HG02678 (cell line): ENCODE data around the gene DENND2C.

Source experiments
- ATAC-seq: cut with Tn5 transposase; IDR thresholded peaks from one replicate; pipeline ENCODE4 v1.9.1; 2021; ENCODE audit warnings: mild to moderate bottlenecking, moderate library complexity; ENCODE audit not compliant: unreplicated experiment

The DENND2C gene

DNA sequence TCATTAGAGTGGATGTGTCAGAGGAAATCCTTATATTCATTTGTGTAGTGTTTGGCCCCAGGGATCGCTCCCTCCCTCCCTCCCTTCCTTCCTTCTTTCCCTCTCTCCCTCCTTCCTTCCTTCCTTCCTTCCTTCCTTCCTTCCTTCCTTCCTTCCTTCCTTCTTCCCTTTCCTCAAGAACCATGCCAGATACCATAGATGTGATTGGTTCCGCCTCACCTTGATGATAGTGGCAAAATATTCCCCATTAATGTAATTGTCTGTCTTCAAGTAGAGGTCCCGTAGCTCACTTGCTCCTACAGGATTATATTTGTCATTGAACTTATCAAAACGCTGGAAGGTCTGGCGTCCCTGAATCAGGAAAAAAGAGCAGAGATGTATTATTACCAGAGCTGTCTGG, 7.8 kb upstream of the DENND2C start:
- ATAC-seq, result no peak

DNA sequence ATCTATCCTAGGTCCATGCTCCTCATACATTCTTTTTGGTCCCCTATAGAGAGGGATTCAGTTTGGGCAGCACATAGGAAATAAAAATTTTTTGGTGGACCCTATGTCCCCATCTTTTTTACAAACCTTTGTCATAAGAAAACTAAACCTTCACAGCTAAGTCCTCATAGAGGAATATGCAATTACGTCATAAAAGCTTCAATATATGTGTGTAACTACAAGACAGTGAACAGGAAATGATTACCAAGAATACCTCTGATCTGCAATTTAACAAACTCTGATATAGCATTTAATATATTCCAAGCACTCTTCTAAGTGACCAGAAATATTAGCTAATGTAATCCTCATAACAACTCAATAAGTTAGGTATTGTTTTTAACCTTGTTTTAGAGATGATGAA, 6.3 kb upstream of the DENND2C start:
- no peak for ATAC-seq

DNA sequence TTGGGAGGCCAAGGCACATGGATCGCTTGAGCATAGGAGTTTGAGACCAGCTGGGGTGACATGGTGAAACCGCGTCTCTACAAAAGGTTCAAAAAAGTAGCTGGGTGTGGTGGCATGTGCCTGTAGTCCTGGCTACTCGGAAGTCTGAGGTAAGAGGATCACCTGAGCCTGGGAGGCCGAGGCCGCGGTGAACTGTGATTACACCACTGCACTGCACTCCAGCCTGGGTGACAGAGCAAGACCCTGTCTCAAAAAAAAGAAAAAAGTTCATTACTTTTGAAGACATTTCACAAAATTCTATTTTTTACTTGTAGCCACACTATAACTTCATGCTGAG, 2.1 kb upstream of the DENND2C start:
- no peak for ATAC-seq

DNA sequence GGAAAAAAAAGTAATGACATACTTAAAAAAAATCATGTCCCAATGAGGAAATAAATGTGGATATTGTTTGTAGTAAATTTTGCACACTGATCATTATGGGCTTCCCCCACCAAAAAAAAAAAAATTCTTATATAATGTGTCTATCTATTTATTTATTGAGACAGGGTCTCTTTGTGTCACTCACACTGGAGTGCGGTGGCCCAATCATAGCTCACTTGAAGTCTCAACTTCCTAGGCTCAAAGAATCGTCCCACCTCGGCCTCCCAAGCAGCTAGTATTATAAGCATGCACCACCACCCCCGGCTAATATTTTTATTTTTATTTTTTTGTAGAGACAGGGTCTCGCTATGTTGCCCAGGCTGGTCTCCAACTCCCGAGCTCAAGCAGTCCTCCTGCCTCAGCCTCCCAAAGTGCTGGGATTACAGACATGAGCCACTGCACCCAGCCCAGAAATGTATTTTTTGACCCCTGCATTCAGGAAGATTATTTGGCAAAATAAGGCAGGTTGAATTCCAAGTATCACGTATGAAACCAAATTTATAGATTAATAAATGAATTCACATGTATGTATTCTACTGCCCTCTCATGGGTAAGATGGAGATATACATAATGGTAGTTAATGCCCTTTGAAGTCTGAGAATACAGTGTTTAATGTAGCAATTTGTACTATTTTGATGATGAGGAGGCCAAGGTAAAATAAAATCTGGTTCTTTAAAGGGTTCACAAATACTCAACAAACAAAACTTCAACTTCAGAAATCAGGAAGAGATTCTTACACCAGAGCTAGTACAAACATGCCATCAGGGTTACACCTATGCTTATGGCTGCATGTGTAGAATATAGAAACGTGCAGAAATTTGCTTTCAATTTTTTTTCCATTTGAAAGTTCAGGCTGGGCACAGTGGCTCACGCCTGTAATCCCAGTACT, 1.4 kb upstream of the DENND2C start:
- ATAC-seq, result no peak

DNA sequence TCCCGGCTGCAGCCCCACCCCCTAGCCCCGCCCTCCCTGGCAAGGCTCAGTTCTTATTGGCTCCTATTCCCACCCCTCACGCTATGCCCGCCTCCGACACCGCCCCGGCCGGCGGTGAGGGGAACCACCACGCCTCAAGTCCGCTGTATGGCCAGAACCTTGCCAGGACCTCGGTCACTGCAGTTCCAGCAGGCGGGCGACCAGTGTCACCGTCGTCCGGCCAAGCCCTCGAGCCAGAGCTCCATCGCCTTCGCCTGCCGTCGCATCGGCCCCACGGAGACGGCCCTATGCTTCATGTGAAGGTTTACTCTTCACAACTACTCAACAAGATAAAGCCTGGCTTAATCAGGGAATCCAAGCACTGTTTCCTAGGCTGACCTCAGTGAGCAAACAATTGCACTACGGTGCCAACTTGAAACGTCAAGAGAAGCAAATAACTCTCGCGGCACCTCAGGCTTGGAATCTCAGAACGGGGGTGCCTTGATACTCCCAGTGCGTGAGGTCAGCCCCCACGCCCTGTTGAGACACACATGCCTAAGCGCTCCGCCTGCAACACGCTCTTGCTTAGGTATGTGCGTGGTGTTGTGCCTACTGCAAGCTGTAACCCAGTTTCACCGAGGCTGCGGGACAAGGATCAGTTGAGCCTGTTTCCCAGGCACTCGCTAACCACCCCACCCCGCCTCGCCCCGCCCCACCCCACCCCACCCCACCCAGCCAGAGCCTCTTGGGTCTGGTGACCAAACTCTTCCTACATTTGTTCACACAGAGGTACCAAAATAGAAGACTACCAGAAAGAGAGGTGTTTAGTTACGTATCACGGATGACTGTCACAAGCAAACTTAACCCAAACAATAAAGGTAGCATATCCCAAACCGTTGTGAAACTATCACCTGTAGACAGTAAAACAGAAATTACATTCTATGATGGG, 498 bp upstream of the DENND2C start:
- ATAC-seq, result peak; percentile 99

DNA sequence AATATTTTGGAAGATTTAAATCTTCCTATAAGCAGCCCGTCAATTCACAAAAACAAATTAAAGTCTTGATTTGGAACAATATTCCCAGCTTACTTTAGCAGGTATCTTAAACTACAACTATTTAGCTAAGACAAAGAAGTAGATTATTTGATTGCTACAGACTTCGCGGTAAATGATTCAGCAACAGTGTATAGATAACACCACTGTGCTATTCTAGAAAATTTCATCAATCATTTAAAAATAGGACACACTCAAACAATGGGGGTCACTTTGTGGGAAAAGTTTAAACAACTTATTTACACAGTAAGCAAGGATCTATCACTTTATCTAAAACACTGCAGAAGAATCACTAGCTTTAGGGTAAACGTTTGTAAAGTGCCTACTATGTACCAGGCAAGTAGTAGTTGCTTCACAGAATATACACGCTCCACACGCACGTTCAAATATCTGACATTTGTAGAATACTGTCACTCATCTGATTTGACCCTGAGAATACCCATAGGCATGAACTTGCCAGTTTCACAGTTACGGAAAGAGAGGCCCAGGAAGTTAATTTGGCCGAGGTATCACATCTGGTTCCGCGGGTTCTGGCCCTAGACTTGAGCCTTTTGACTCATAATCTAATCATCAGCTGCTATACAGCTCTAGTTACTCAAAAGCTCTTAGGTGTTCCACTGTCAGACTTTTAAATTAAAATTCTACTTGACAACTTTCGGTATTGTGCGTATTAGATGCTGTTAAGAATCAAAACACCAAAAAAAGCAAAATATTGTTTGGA, 876 bp downstream of the DENND2C start:
- ATAC-seq, result no peak

DNA sequence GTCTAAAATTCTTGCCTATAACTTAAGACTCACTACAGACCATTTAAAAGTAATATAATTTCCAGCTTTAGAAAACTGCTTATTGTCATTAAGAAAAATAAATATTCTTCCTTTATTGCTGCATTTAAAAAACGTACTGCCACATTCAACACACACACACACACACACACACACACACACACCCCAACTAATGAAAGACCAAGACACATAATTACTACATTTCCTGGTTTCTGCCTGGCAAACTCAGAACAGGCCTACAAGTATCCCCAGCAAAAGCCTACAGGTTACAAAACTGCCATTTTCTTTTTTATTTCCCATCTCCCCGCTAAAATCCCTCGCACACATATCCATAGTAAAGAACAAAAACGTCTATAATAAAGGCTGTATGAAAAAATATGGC, 1.5 kb downstream of the DENND2C start:
- ATAC-seq, result no peak

DNA sequence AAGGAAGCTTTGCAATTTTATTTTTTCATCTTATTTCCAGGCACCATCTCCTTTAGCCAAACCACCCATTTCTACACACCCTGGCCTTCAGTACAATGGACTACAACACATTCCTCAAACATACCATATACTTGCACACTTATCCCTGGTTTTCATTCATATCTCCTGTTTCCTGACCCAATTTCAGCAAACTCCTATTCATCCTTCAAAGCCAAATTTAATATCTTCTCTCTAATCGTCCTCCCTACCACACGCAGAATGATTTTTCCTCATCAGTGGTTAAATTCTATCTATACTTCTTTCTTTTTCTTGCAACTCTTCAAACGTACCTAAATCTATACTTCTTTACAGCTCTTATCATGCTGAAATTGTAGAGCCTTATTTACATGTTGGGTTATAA, 2.9 kb downstream of the DENND2C start:
- no peak for ATAC-seq

DNA sequence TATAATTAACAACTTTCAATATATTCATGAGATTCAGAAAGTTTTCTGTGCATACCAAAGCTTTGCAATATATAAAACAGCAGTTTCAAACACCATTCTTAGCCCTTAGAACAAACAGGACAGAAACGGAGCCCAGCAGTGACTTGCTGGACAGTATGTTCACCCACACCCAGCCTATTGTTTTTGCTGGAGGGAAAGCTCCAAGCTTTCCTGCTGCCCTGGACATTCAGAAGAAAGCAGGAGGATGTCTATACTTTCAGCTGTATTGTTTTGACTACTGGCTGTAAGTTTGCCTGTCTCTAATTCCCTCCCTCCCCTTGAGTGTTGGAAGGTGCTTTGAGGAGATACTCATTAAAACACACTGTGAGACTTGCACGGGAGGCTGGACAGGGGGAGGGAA, 9.6 kb downstream of the DENND2C start:
- no peak for ATAC-seq

DNA sequence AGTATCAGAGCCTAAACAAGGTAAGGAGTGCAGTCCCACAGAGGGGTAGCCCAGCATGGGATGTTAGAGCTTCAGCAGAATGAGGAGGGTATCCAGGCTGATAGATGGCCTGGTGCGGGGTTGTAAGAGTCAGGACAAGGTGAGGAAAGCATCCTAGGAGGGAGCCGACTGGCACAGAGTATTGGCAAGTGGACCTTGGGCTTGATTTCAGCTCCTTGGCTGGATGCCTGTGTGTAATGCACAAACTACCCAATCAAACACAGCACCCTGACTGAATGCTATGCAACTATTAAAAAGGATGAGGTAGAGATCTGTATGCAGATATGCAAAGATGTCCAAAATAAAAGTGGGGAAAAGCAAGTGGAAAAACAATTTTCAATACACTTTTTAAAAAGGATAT, 18.0 kb downstream of the DENND2C start:
- ATAC-seq, result no peak

DNA sequence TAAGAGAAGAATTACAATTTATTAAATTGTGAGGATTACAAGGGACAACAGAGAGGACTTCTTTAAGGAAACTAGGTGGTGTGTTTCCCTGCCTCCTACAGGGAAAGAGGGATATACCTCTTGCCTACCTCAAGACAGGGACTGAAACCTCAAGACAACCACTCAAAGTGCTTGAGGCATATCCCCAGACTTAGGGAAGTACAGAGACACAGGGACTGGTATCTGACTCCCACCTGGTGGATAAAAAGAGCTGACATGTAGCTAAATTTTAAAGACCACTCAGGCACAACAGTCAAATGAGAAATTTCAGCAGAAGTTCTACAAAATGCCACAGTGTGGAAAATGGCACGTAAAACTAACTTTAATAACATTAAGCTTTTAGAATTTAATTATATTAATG, 21.3 kb downstream of the DENND2C start:
- ATAC-seq, result no peak

DNA sequence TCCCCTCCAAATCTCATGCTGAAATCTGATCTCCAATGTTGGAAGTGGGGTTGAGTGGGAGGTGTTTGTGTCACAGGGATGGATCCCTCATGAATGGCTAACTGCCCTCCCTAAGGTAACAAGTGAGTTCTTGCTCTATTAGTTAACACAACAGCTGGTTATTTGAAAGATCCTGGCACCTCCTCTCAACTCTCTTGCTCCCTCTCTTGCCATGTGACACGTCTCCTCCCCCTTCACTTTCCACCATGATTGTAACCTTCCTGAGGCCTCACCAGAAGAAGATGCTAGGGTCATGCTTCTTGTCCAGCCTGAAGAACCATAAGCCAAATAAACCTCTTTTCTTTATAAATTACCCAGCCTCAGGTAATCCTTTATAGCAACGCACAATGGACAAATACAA, 28.5 kb downstream of the DENND2C start:
- no peak for ATAC-seq

DNA sequence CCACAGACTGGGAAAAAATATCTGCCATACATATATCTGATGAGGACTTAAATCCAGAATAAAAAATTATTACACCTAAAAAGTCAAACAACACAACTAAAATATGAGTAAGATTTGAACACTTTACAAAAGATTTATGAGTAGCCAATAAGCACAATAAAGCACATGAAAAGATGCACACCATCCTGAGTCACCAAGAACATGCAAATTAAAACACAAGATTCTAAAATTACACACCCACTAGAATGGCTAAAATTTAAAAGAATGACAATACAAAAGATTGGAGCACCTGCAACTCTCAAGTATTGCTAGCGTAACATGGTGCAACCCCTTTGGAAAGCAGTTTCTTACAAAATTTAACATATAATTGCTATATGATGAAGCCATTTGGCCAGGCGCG, 30.9 kb downstream of the DENND2C start:
- no peak for ATAC-seq

DNA sequence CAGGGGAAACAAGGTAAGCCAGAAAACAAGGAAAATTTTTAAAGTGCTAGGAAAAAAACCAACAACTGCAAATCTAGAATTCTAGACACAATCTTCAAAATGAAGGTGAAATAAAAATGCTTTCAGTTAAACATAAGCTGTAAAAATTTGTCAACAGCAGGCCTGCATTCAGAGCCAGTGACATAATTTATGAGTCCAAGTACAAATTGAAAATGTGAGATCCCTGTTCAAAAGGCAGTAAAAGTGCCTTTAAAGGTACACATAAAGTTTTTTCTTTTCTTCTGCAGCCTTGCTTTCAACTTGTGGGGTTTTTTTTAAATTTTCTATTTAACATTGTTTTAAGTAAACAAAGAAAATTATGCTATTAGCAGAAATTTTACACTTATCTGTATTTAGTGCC, 37.4 kb downstream of the DENND2C start:
- ATAC-seq, result no peak

DNA sequence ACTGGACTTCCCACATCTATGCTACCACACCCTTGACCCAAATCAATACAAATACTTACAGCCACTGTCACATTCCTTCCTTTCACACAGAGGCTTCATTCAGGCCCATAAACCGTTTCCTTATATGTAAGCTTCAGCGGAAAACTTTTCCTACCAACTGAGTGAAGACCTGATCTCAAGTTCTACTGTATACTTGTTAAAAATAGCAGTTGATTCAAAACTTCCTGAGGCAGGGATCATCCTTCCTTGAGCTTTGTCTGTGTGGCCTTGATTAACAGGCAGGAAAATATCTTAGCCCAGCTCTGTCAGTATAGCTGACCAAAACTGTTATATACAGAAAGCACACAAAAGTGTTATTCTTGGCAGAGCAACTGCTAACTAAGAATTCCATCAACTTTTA, 42.7 kb downstream of the DENND2C start:
- no peak for ATAC-seq

DNA sequence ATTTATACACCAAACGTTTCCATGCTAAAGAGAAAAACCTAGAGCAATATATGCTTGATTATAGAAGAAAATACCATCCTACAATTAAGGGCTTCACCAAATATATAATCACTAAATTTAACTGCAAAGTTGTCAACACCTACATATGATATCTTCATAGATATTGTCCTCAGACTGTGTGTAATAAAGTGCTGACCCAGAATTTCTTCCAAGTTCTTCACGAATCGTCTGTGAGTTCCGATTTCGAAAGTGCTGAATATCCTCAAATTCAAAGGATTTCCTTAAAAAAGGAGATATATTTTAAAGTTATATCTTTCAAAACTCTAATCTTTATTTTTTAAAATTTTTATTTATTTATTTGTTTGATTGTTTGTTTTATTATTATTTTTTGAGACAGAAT, 46.5 kb downstream of the DENND2C start:
- ATAC-seq, result no peak

DNA sequence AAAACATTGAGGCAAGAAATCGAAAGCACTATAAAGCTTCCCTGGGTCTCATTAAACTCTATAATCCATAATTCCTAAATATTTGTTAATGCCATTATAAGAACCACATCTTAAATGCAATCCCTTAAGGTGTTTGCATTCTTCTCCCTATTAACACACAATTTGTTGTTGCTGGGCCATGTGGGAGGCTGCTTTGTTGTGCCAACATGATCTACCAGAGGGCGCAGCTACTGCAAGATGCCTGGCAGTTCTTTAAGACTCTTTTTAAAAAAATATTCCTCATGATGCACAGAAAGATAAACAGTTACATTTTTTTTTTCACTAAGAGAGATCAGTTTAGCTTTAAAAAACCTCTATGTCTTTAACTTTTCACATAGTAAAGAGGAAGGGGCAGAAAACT, 49.4 kb downstream of the DENND2C start:
- no peak for ATAC-seq

DNA sequence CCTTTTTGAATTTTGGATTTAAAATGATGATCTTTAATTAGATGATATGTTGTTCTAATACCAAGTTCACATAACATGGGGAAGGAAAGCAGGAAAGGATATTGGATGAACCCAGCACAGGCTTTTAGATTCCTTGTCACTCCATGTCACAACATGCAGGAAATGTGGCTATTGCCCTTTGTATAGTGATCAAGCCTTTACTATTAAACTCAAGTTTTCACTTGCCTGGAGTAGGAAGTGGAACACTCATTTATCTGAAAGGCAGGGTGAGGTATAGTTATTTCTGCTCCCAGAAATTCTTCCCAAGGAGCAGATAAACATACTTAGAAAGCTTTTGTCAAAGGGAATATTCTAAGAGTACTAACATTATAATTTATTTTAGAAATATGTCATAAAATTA, 51.2 kb downstream of the DENND2C start:
- ATAC-seq, result no peak

DNA sequence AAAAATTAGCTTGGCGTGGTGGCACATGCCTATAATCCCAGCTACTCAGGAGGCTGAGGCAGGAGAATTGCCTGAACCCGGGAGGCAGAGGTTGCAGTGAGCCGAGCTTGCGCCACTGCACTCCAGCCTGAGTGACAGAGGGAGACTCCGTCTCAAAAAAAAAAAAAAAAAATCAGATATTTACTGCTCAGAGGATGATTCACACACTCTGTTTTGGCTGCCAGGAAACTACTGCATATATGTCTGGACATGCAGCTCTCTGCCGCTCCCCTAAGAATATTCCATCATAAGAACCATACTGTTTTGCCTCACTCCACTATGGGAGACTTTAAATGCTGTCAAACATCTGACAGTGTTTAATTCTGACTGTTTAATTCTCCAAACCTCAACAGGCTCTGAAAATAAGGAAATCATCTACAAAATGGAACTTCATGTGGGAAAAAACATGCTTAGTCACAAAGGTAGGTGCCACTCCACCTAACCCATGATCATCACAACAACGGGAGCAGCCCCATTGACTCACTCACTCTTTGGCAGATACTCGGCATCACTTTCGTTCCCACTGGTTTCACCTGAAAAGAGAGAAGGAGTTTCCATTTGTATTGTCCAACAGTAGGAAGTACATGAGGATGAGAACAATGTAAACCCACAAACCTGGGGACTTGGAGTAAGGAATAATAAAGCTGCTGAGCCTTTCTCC, 59.2 kb downstream of the DENND2C start:
- no peak for ATAC-seq

DNA sequence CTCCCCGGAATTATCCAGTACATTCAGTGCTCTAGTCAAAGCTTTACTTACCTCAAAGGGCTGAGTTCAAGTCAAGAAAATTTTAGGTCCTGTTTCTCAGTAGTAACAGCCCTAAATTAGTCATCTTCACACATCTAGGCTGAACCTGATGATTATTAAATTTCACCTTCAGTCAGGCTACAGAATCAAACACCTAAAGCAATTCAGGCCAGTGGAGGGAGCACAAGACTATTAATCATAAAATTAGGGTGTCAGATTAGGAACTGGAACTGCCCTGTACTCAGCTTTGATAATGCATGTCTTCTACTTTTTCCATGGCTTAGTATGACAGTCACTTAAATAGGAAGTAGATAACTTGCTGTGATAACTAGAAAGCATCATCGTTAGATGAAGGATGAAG, 60.0 kb downstream of the DENND2C start:
- ATAC-seq, result no peak

DNA sequence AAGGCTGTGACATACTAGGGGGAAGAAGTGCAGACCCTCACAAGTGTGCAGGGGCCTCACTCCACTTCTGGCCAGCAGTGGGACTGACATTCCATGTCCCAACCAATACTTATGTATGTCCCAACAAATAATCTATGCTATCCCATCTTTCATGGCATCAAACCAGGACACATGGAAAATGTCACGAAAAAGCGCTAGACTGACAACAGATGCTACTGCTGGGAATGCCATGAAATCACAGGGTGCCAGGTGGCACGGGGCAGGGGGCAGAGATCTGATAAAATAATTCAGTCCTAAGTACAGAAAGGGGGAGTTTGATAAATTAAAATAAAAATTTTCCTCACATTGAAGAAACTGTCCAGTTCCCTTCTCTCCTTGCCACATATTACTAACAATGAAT, 60.8 kb downstream of the DENND2C start:
- ATAC-seq, result no peak
